H9 (cell line): ENCODE measurements around the gene SPDEF. TPM values are rescaled to one million over a fixed set of nuclear protein-coding genes. Genes with fewer than 3 reads are reported as not detected.
A peak's percentile ranks its signal among the peaks of the same experiment; 100 is the strongest.

Experiments used
- DNase-seq: peaks from one replicate; pipeline ENCODE4 v3.0.0-alpha.2; 2017
- H2AFZ ChIP-seq: one replicate; pipeline ENCODE4 v1.6.1; 2013; ENCODE audit warnings: mild to moderate bottlenecking, low read length, control low read depth, moderate library complexity
- H2AK5ac ChIP-seq: 2 replicates; pipeline ENCODE4 v1.6.1; 2013; ENCODE audit warnings: low read length, control low read depth, mixed read lengths; ENCODE audit not compliant: insufficient read length
- H2BK120ac ChIP-seq: one replicate; pipeline ENCODE4 v1.6.1; 2013; ENCODE audit warnings: low read depth, mild to moderate bottlenecking, low read length, control low read depth, inconsistent platforms; ENCODE audit not compliant: poor library complexity, severe bottlenecking
- H2BK12ac ChIP-seq: 2 replicates; pipeline ENCODE4 v1.6.1; 2013; ENCODE audit warnings: low read length, control low read depth, mixed read lengths, low read depth; ENCODE audit not compliant: insufficient read length
- H2BK15ac ChIP-seq: 2 replicates; pipeline ENCODE4 v1.6.1; 2013; ENCODE audit warnings: low read depth, low read length, control low read depth
- H2BK20ac ChIP-seq: one replicate; pipeline ENCODE4 v1.6.1; 2013; ENCODE audit warnings: low read depth, mild to moderate bottlenecking, low read length, control low read depth, inconsistent platforms; ENCODE audit not compliant: poor library complexity, severe bottlenecking
- H2BK5ac ChIP-seq: 2 replicates; pipeline ENCODE4 v1.6.1; 2013; ENCODE audit warnings: low read length, control low read depth, mixed read lengths; ENCODE audit not compliant: insufficient read length
- H3K14ac ChIP-seq: 2 replicates; pipeline ENCODE4 v1.6.1; 2013; ENCODE audit warnings: low read length, control low read depth; ENCODE audit not compliant: insufficient read depth
- H3K18ac ChIP-seq: 2 replicates; pipeline ENCODE4 v1.6.1; 2013; ENCODE audit warnings: low read depth, mild to moderate bottlenecking, mixed read lengths, low read length, control low read depth; ENCODE audit not compliant: insufficient read length
- H3K23ac ChIP-seq: 2 replicates; pipeline ENCODE4 v1.6.1; 2013; ENCODE audit warnings: low read length, control low read depth, mixed read lengths, low read depth; ENCODE audit not compliant: insufficient read length
- H3K23me2 ChIP-seq: 2 replicates; pipeline ENCODE4 v1.6.1; 2013; ENCODE audit warnings: low read depth, mild to moderate bottlenecking, mixed read lengths, low read length, control low read depth; ENCODE audit not compliant: insufficient read length, poor library complexity, severe bottlenecking
- H3K27ac ChIP-seq: 2 replicates; pipeline ENCODE4 v1.5.1; 2013; ENCODE audit warnings: low read length, control low read depth, mixed read lengths, low read depth; ENCODE audit not compliant: insufficient read length
- H3K27me3 ChIP-seq: 2 replicates; pipeline ENCODE4 v1.6.1; 2013; ENCODE audit warnings: low read length, control low read depth, inconsistent platforms; ENCODE audit not compliant: insufficient read depth
- H3K4ac ChIP-seq: 2 replicates; pipeline ENCODE4 v1.6.1; 2013; ENCODE audit warnings: low read depth, mild to moderate bottlenecking, control low read depth, inconsistent platforms, low read length, moderate library complexity
- H3K4me1 ChIP-seq: 2 replicates; pipeline ENCODE4 v1.6.1; 2013; ENCODE audit warnings: low read length, control low read depth, inconsistent platforms; ENCODE audit not compliant: insufficient read depth
- H3K4me2 ChIP-seq: 2 replicates; pipeline ENCODE4 v1.6.1; 2013; ENCODE audit warnings: low read length, control low read depth, mixed read lengths; ENCODE audit not compliant: insufficient read length, insufficient read depth
- H3K56ac ChIP-seq: 2 replicates; pipeline ENCODE4 v1.6.1; 2013; ENCODE audit warnings: low read depth, mild to moderate bottlenecking, mixed read lengths, low read length, control low read depth; ENCODE audit not compliant: insufficient read length
- H3K79me1 ChIP-seq: 2 replicates; pipeline ENCODE4 v1.6.1; 2013; ENCODE audit warnings: low read depth, mild to moderate bottlenecking, moderate library complexity, low read length, control low read depth, inconsistent platforms; ENCODE audit not compliant: insufficient read depth, poor library complexity, severe bottlenecking
- H3K79me2 ChIP-seq: 2 replicates; pipeline ENCODE4 v1.6.1; 2013; ENCODE audit warnings: low read length, control low read depth, inconsistent platforms; ENCODE audit not compliant: insufficient read depth
- H3K9ac ChIP-seq: 2 replicates; pipeline ENCODE4 v1.6.1; 2013; ENCODE audit warnings: low read length, control low read depth, mixed read lengths; ENCODE audit not compliant: insufficient read length; ENCODE audit errors: extremely low read depth
- H3K9me3 ChIP-seq: one replicate; pipeline ENCODE4 v1.6.1; 2013; ENCODE audit warnings: low read depth, low read length, inconsistent platforms; ENCODE audit not compliant: control insufficient read depth
- H3T11ph ChIP-seq: one replicate; pipeline ENCODE4 v1.6.1; 2013; ENCODE audit warnings: mild to moderate bottlenecking, low read length, control low read depth, inconsistent platforms
- H4K20me1 ChIP-seq: one replicate; pipeline ENCODE4 v1.6.1; 2013; ENCODE audit not compliant: control insufficient read depth, insufficient read length, insufficient read depth
- H4K5ac ChIP-seq: 2 replicates; pipeline ENCODE4 v1.6.1; 2013; ENCODE audit warnings: low read depth, mild to moderate bottlenecking, mixed read lengths, low read length, control low read depth; ENCODE audit not compliant: insufficient read length
- H4K8ac ChIP-seq: replicated peaks from 2 replicates; pipeline ENCODE4 v1.6.1; 2013; ENCODE audit warnings: low read length, control low read depth, mixed read lengths, low read depth; ENCODE audit not compliant: insufficient read length
- H4K91ac ChIP-seq: 2 replicates; pipeline ENCODE4 v1.6.1; 2013; ENCODE audit warnings: low read depth, mild to moderate bottlenecking, moderate library complexity, mixed read lengths, low read length, control low read depth; ENCODE audit not compliant: insufficient read length
- H3K27ac Mint-ChIP-seq, 3 experiments: 2 replicates in 2 of 3; 3 replicates in 1 of 3; pipeline ENCODE4 v1.8.0; 2020 to 2021; ENCODE audit warnings: mixed read lengths in 3 of 3, mild to moderate bottlenecking in 1 of 3, moderate library complexity in 1 of 3
- H3K27me3 Mint-ChIP-seq: 2 replicates; pipeline ENCODE4 v1.8.0; 2021; ENCODE audit warnings: low read depth, mild to moderate bottlenecking, moderate library complexity, mixed read lengths
- H3K36me3 Mint-ChIP-seq, 3 experiments: 2 replicates in 2 of 3; 3 replicates in 1 of 3; pipeline ENCODE4 v1.8.0; 2020 to 2021; ENCODE audit warnings: low read depth in 3 of 3, mixed read lengths in 3 of 3; ENCODE audit not compliant: insufficient read depth in 1 of 3
- H3K4me1 Mint-ChIP-seq, 2 experiments: 2 replicates each; pipeline ENCODE4 v1.8.0; 2020; ENCODE audit warnings: mixed read lengths in 2 of 2
- H3K4me3 Mint-ChIP-seq, 2 experiments: 2 replicates in 1 of 2; 3 replicates in 1 of 2; pipeline ENCODE4 v1.8.0; 2020 to 2021; ENCODE audit warnings: mild to moderate bottlenecking in 2 of 2, mixed read lengths in 2 of 2, moderate library complexity in 1 of 2
- H3K9me3 Mint-ChIP-seq, 2 experiments: 2 replicates in 1 of 2; 3 replicates in 1 of 2; pipeline ENCODE4 v1.8.0; 2020; ENCODE audit warnings: mild to moderate bottlenecking in 2 of 2, mixed read lengths in 2 of 2, moderate library complexity in 1 of 2
- CTCF ChIP-seq: fragments of 200-600 bp; sonication (generic); conservative IDR thresholded peaks from 3 replicates; pipeline ENCODE4 v1.8.0; 2021; ENCODE audit warnings: antibody characterized with exemption, mild to moderate bottlenecking
- WGBS: extraction: QIAGEN DNeasy Blood & Tissue Kit; methylation state at CpG from one replicate; pipeline ENCODE4 v1.1.7; 2013; ENCODE audit warnings: missing lambda C conversion rate, low lambda C conversion rate, mixed read lengths; ENCODE audit not compliant: insufficient read length; ENCODE audit errors: extremely low coverage; 5-methylcytosine and 5-hydroxymethylcytosine counted together
- total RNA-seq: library from RNA; stranded (reverse); gene quantifications from 2 replicates; pipeline ENCODE4 v1.2.1, GENCODE V29; 2021

Gene SPDEF
- total RNA-seq, 1 experiment from 2014 or later, result 0.15 TPM

- no peak overlapping the region for H3K18ac ChIP-seq
- no peak overlapping the region for H2AFZ ChIP-seq
- H3K4me1 Mint-ChIP-seq, result peaks cover 34 to 46% of the 10 kb centered on the region in 2 experiments
- H3K79me2 ChIP-seq, result no peaks in the 10 kb centered on the region
- no peaks in the 10 kb centered on the region for H3K79me1 ChIP-seq
- no peak overlapping the region for H4K91ac ChIP-seq
- no peak overlapping the region for H3K4ac ChIP-seq
- no peaks in the 10 kb centered on the region for H4K20me1 ChIP-seq
- H2AK5ac ChIP-seq, result no peak overlapping the region
- H4K8ac ChIP-seq, result no peak overlapping the region
- no peaks in the 10 kb centered on the region for H3K23me2 ChIP-seq
- no peak overlapping the region for H3K4me2 ChIP-seq
- H3K9me3 Mint-ChIP-seq, result no peaks in the 10 kb centered on the region; a peak in 2 of 5 replicates
- H3K4me1 ChIP-seq, result no peaks in the 10 kb centered on the region; the same call in 1 of the 2 replicates
- no peak overlapping the region for H2BK120ac ChIP-seq
- H3K27me3 Mint-ChIP-seq, result peaks cover 1% of the 10 kb centered on the region; the same call in 1 of the 2 replicates
- H3K23ac ChIP-seq, result no peak overlapping the region
- H2BK5ac ChIP-seq, result no peak overlapping the region
- TF ChIP-seq CTCF, result no peak
- H3K36me3 Mint-ChIP-seq, result no peaks in the 10 kb centered on the region
- H2BK12ac ChIP-seq, result no peak overlapping the region
- no peak overlapping the region for H3K4me3 Mint-ChIP-seq
- H3K14ac ChIP-seq, result no peak overlapping the region
- H3T11ph ChIP-seq, result no peak overlapping the region
- no peaks in the 10 kb centered on the region for H3K27me3 ChIP-seq
- H3K27ac Mint-ChIP-seq, result peak overlapping the region in 1 of 3 experiments; percentile 59; a peak in 2 of 7 replicates
- no peak overlapping the region for H2BK15ac ChIP-seq
- no peak overlapping the region for H3K27ac ChIP-seq
- no peak overlapping the region for H3K9ac ChIP-seq
- no CpG with 5 or more reads among the region's 7 CpGs for WGBS
- DNase-seq, result no peak
- H2BK20ac ChIP-seq, result no peak overlapping the region
- no peaks in the 10 kb centered on the region for H3K9me3 ChIP-seq
- H3K56ac ChIP-seq, result no peak overlapping the region
- no peak overlapping the region for H4K5ac ChIP-seq
These were observed 7.4 kb upstream of the SPDEF start for GRCh38 chr6:34563513-34563870.
